Mucosa of stomach (tissue), 1 donor: ENCODE measurements around the gene SMARCC1.

Experiments
- H3K27me3 ChIP-seq: one replicate; pipeline ENCODE4 v1.7.0; 2013; ENCODE audit warnings: mild to moderate bottlenecking, low read length; ENCODE audit not compliant: control insufficient read depth, insufficient read depth
- H3K36me3 ChIP-seq: one replicate; pipeline ENCODE4 v1.7.0; 2013; ENCODE audit warnings: low read length; ENCODE audit not compliant: control insufficient read depth, insufficient read depth
- H3K4me1 ChIP-seq: one replicate; pipeline ENCODE4 v1.7.0; 2013; ENCODE audit warnings: mild to moderate bottlenecking, low read length; ENCODE audit not compliant: control insufficient read depth, insufficient read depth
- H3K4me3 ChIP-seq: one replicate; pipeline ENCODE4 v1.7.0; 2013; ENCODE audit warnings: low read length
- H3K9ac ChIP-seq: one replicate; pipeline ENCODE4 v1.7.0; 2013; ENCODE audit warnings: mild to moderate bottlenecking, low read length, moderate library complexity
- H3K9me3 ChIP-seq: one replicate; pipeline ENCODE4 v1.7.0; 2013; ENCODE audit warnings: mild to moderate bottlenecking, low read length, moderate library complexity; ENCODE audit not compliant: control insufficient read depth
- donor health status: Pancreatic carcinoma.

SMARCC1 gene

DNA sequence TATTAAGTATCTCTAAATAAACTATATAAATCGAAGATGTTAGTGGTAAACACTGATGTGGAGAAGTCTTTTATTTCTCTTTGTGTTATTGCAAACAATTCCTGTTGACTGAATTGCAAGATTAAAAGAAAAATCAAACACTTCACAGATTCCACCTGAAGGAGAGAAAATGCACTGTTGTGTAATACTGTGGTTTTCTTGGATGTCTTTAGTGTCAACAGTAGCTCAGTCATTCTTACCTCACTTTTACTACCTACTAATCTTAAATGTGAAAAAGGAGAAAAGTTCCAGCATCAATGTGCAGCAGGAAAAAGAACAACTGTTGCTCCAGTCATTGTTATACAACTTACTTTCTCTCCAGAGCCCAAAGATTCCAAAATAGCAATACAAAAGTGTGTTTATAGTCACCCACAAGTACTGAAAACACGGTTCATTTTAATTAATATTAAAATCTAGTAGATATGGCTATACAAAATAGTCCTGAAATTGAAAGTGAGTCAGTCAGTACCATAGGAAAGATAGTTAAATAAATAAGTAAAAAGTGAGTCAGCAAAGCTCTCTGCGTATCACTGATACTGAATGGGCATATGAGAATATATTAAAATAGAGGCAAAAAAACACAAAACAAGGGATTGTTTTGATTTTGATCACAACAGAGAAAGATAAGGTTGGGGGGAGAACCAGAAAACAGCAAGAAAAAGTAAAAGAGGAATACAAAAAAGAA lies 112.5 kb downstream of the SMARCC1 start:
- Histone ChIP-seq H3K36me3 (peaks cover 5% of the 10 kb centered on the region), H3K27me3 (no peaks in the 10 kb centered on the region), H3K4me1 (peaks cover 15% of the 10 kb centered on the region), H3K9me3 (no peaks in the 10 kb centered on the region), H3K9ac (no peak overlapping the region), H3K4me3 (no peak overlapping the region)

DNA sequence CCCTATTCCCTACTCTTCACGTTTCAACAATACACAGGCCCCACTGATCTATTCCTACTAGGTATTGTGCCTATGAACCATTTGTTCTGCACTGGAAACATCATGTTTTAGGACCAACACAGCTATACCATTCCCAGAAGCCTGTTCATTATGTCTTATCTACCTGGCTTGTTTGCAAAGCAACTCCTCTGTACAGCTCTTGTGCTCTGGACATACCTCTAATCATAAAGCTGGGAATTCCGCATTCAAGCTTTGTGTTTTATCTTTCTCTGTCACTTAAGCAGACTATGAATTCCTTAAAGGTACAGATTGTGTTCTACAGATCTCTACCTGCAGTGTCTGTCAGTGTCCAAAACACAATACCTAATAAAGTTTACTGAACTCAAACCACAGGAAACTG lies 115.6 kb downstream of the SMARCC1 start:
- H3K27me3 ChIP-seq = no peaks in the 10 kb centered on the region
- H3K4me1 ChIP-seq = peaks cover 15% of the 10 kb centered on the region
- no peak overlapping the region for H3K4me3 ChIP-seq
- H3K9ac ChIP-seq = no peak overlapping the region
- H3K9me3 ChIP-seq = no peaks in the 10 kb centered on the region
- H3K36me3 ChIP-seq = no peaks in the 10 kb centered on the region

- Histone ChIP-seq H3K36me3 (no peaks in the 10 kb centered on the region), H3K4me1 (peaks cover 12% of the 10 kb centered on the region), H3K9me3 (no peaks in the 10 kb centered on the region), H3K9ac (no peak overlapping the region), H3K4me3 (no peak overlapping the region), H3K27me3 (no peaks in the 10 kb centered on the region)
Measured at GRCh38 chr3:47664519-47664918, 117.2 kb downstream of the SMARCC1 start.

DNA sequence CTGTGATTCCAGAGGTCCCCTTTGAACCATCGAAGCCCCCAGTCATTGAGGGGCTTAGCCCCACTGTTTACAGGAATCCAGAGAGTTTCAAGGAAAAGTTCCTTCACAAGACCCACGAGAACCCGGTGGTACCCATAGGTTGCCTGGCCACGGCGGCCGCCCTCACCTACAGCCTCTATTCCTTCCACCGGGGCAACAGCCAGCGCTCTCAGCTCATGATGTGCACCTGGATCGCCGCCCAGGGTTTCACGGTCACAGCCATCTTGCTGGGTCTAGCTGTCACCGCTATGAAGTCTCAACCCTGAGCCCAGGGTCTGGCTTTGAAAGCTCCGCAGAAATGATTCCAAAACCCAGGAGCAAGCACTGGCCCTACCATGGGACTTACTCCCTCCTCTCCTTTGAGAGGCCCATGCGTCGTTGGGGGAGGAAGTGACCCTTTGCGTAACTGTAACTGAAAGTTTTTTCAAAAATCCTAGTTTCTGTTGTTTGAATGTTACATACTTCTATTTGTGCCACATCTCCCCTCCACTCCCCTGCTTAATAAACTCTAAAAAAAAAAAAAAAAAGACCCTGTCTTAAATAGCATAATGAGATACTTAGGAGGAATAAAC lies 118.0 kb downstream of the SMARCC1 start:
- Histone ChIP-seq H3K9ac (no peak overlapping the region), H3K9me3 (no peaks in the 10 kb centered on the region), H3K36me3 (no peaks in the 10 kb centered on the region), H3K27me3 (no peaks in the 10 kb centered on the region), H3K4me3 (no peak overlapping the region), H3K4me1 (peaks cover 6% of the 10 kb centered on the region)

DNA sequence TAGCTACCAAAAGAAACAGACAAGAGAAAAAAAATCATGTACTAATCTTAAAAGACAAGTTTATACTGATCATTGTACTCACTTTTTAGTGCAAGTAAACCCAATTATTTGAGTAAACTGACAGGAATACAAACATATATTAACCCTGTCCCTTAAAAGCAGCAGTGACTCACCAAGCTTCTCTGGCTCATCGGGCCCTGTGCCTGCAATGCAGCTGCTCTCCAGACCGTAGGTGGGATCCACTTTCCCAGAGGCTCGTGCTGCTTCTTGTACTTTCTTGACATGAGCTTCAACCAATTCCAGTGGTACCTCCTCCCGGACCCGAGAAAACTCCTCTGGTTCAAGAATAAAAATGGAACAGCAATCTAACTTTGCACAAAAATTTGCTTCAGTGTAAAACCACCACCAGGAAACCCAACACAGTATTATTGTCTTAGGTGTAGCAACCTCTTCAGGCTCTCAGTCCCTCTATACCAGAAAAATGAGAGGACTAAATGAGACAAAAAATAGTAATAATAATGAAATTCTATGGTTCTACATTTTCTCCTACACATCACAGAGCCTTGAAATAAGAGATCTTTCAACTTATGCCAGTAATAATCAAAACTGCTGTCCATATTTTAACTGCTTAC lies 120.5 kb downstream of the SMARCC1 start:
- peaks cover 4% of the 10 kb centered on the region for H3K4me1 ChIP-seq

DNA sequence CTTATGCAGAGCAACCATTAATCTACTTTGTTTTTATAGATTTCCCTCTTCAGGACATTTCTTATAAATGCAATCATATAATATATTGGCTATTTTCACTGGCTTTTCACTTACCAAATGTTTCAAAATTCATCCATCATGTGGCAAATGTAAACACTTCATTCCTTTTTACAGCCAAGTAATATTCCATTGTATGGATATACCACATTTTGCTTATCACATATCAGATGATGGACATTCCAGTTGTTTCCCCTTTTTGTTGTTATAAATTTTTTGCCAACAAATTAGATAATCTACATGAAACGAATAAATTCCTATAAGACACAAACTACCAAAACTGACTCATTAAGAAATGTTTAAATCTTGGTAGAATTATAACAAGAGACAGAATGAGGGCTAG lies 123.2 kb downstream of the SMARCC1 start:
- no peak overlapping the region for H3K4me3 ChIP-seq
- no peaks in the 10 kb centered on the region for H3K36me3 ChIP-seq
- no peaks in the 10 kb centered on the region for H3K9me3 ChIP-seq
- no peaks in the 10 kb centered on the region for H3K27me3 ChIP-seq
- H3K4me1 ChIP-seq = no peaks in the 10 kb centered on the region
- no peak overlapping the region for H3K9ac ChIP-seq

More for the DNA sequence above, 120.5 kb downstream of the SMARCC1 start:
- Histone ChIP-seq H3K9me3 (no peaks in the 10 kb centered on the region), H3K9ac (no peak overlapping the region), H3K4me3 (no peak overlapping the region), H3K27me3 (no peaks in the 10 kb centered on the region), H3K36me3 (no peaks in the 10 kb centered on the region)

GRCh38 chr3:47652142-47652541 lies 129.6 kb downstream of the SMARCC1 start:
- H3K9me3 ChIP-seq = no peaks in the 10 kb centered on the region
- H3K4me3 ChIP-seq = no peak overlapping the region
- H3K27me3 ChIP-seq = no peaks in the 10 kb centered on the region
- H3K36me3 ChIP-seq = no peaks in the 10 kb centered on the region
- no peaks in the 10 kb centered on the region for H3K4me1 ChIP-seq
- H3K9ac ChIP-seq = no peak overlapping the region

DNA sequence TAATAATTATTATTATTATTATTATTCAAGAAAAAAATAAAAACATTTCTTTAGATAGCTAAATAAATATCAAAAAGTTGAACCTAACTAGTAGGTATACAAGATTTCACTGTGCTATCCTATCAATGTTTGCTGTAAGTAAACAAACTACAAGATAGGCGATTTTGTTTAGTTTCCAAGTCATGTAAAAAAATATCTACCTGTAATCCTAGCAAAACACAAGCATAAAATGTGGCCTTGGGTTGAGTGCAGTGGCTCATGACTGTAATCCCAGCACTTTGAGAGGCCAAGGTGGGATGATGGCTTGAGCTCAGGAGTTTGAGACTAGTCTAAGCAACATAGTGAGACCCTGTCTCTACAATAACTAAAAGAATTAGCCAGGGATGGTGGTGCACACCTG lies 131.4 kb downstream of the SMARCC1 start:
- Histone ChIP-seq H3K9me3 (no peaks in the 10 kb centered on the region), H3K9ac (no peak overlapping the region), H3K4me1 (no peaks in the 10 kb centered on the region), H3K27me3 (no peaks in the 10 kb centered on the region), H3K36me3 (no peaks in the 10 kb centered on the region), H3K4me3 (no peak overlapping the region)

DNA sequence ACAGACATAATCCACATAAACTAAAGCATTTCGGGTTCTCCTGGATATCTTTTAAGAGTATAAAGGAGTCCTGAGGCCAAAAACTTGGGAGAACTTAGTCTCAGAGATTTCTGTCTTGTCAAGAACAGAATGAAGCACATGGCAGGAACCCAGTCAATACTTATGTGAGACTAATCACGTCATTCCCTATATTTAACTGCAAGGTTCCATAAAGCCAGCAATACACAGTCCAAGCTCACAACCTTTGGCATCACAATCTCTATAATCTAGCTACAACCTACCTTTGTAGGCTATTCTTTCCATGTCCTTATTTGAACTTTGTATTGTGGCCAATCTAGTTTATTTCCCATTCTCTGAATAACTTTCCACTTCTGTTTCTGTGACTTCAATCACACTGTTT lies 134.1 kb downstream of the SMARCC1 start:
- Histone ChIP-seq H3K36me3 (no peaks in the 10 kb centered on the region), H3K4me3 (no peak overlapping the region), H3K9ac (no peak overlapping the region), H3K4me1 (no peaks in the 10 kb centered on the region), H3K27me3 (no peaks in the 10 kb centered on the region), H3K9me3 (no peaks in the 10 kb centered on the region)

DNA sequence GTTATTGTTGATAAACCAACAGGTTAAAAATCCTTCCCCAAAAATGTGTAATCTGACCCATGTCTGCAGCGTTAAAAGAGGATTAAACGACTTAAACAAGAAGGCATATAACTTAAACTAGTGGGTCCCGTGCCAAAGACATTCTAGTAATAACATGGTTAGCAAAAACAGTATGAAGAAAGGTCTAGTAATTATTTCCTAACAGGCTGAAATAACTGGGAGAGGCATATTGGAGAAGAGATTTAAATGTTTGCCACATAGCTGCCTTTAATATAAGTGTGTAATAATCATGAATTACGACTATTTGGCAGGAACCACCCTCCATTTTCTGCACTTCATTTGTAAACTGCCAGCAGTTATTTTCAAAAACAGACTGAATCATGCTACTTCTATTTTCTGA lies 135.3 kb downstream of the SMARCC1 start:
- no peaks in the 10 kb centered on the region for H3K27me3 ChIP-seq
- no peaks in the 10 kb centered on the region for H3K4me1 ChIP-seq
- H3K9ac ChIP-seq = no peak overlapping the region
- no peak overlapping the region for H3K4me3 ChIP-seq
- no peaks in the 10 kb centered on the region for H3K36me3 ChIP-seq
- no peaks in the 10 kb centered on the region for H3K9me3 ChIP-seq

GRCh38 chr3:47645551-47645950 lies 136.1 kb downstream of the SMARCC1 start:
- no peaks in the 10 kb centered on the region for H3K4me1 ChIP-seq
- H3K9me3 ChIP-seq = no peaks in the 10 kb centered on the region
- H3K27me3 ChIP-seq = no peaks in the 10 kb centered on the region

DNA sequence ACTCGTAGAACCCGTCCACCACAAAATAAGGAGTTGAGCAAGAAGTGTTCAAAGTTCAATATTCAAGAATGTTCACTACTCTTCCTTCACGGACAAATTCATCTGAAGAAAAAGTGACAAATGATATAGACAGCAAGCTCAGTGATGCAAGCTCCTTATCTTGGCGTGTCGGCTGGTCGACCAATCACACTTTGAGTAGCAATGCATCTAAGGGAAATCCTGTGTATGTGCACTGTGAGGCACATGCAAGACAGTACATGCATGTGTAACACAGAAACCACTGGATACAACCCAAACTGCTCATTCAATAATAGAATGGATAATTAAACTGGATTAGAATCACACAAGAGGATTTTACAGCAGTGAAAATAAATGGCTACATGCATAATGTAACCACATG lies 138.6 kb downstream of the SMARCC1 start:
- Histone ChIP-seq H3K9me3 (no peaks in the 10 kb centered on the region), H3K4me1 (no peaks in the 10 kb centered on the region), H3K9ac (no peak overlapping the region), H3K27me3 (no peaks in the 10 kb centered on the region), H3K36me3 (no peaks in the 10 kb centered on the region), H3K4me3 (no peak overlapping the region)

More at GRCh38 chr3:47645551-47645950, 136.1 kb downstream of the SMARCC1 start:
- H3K4me3 ChIP-seq = no peak overlapping the region
- H3K9ac ChIP-seq = no peak overlapping the region
- H3K36me3 ChIP-seq = no peaks in the 10 kb centered on the region
